Testis (tissue), 3 donors: ENCODE measurements around the gene TBC1D5. TPM values are rescaled to one million over a fixed set of nuclear protein-coding genes. Genes with fewer than 3 reads are reported as not detected.

Experiments used
- DNase-seq: peaks from one replicate; pipeline ENCODE4 v3.0.0-alpha.2; 2019
- H3K27ac ChIP-seq, 2 donors: fragments of 200-600 bp; sonication (generic); one replicate each; pipeline ENCODE4 v1.5.1; 2019
- H3K27me3 ChIP-seq: fragments of 200-600 bp; sonication (generic); one replicate; pipeline ENCODE4 v1.5.1; 2019
- H3K36me3 ChIP-seq: fragments of 200-600 bp; sonication (generic); one replicate; pipeline ENCODE4 v1.5.1; 2017; ENCODE audit warnings: low read depth; ENCODE audit errors: missing control alignments
- H3K4me1 ChIP-seq: fragments of 200-600 bp; sonication (generic); one replicate; pipeline ENCODE4 v1.5.1; 2019
- H3K4me3 ChIP-seq, 2 donors: fragments of 200-600 bp; sonication (generic); one replicate each; pipeline ENCODE4 v1.5.1; 2017 to 2019
- H3K9me3 ChIP-seq: fragments of 200-600 bp; sonication (generic); one replicate; pipeline ENCODE4 v1.5.1; 2017
- CTCF ChIP-seq, 3 experiments: fragments of 450-650 bp in 2 of 3; fragments of 200-600 bp in 1 of 3; sonication (generic) in 1 of 3; IDR thresholded peaks; one replicate each; pipeline ENCODE4 v1.5.1; 2016 to 2019; ENCODE audit warnings: antibody characterized with exemption in 3 of 3, mild to moderate bottlenecking in 2 of 3, moderate library complexity in 1 of 3
- POLR2A ChIP-seq: fragments of 450-650 bp; IDR thresholded peaks from one replicate; pipeline ENCODE4 v1.6.1; 2017; ENCODE audit warnings: antibody characterized with exemption, mild to moderate bottlenecking, moderate library complexity
- WGBS, 2 donors: methylation state at CpG; one replicate each; pipeline ENCODE4 v1.1.5; 2018; 5-methylcytosine and 5-hydroxymethylcytosine counted together
- intact Hi-C: fragments of 100-400 bp; cut with DNase I; formaldehyde crosslinking; loops from one replicate; pipeline ENCODE4 v1.15.1; 2023; ENCODE audit warnings: low total_unique reads
- polyA plus RNA-seq: library from polyadenylated mRNA; stranded (reverse); fragments of 350-450 nt; fragmentation: Illumina TruSeq; extraction: RNeasy Lipid Tissue Mini Kit (QIAGEN cat#74804); gene quantifications from one replicate; pipeline ENCODE4 v1.2.3, GENCODE V29; 2014; ENCODE audit warnings: low read depth, low replicate concordance; ENCODE audit not compliant: insufficient read depth
- total RNA-seq, 2 donors: library from RNA; depleted of rRNA; stranded (reverse); fragments of >200 nt; gene quantifications; one replicate each; pipeline ENCODE4 v1.2.3, GENCODE V29; 2016

The TBC1D5 gene
- total and polyA plus RNA-seq, 3 donors from 2014 or later, result 47.8 to 98.1 (median 95.4) TPM

GRCh38 chr3:17307887-17308286 is 434.5 kb downstream of the TBC1D5 start:
- Histone ChIP-seq H3K4me1 (no peaks in the 10 kb centered on the region), H3K9me3 (no peaks in the 10 kb centered on the region), H3K27ac (no peak overlapping the region), H3K4me3 (no peak overlapping the region), H3K36me3 (no peaks in the 10 kb centered on the region), H3K27me3 (no peaks in the 10 kb centered on the region)
- intact Hi-C loops, result no loop called here
- WGBS, 2 donors, result 90 to 97% methylated on average over 5 of the region's 5 CpGs
- TF ChIP-seq POLR2A (no peak), CTCF (IDR thresholded peaks at IDR 0.05) (no peak)
- no peak for DNase-seq

GRCh38 chr3:17307482-17307881 is 434.9 kb downstream of the TBC1D5 start:
- Histone ChIP-seq H3K9me3 (no peaks in the 10 kb centered on the region), H3K4me3 (no peak overlapping the region), H3K4me1 (no peaks in the 10 kb centered on the region), H3K27ac (no peak overlapping the region), H3K36me3 (no peaks in the 10 kb centered on the region), H3K27me3 (no peaks in the 10 kb centered on the region)
- DNase-seq, result no peak
- intact Hi-C loops, result no loop called here
- 83 to 93% methylated on average over 1 of the region's 1 CpG for WGBS, 2 donors
- TF ChIP-seq POLR2A (no peak), CTCF (IDR thresholded peaks at IDR 0.05) (no peak)

GRCh38 chr3:17304969-17305368 is 437.5 kb downstream of the TBC1D5 start:
- intact Hi-C loops, result no loop called here
- Histone ChIP-seq H3K27ac (no peak overlapping the region), H3K9me3 (no peaks in the 10 kb centered on the region), H3K4me3 (no peak overlapping the region), H3K36me3 (no peaks in the 10 kb centered on the region), H3K4me1 (peaks cover 8% of the 10 kb centered on the region), H3K27me3 (no peaks in the 10 kb centered on the region)
- WGBS, 2 donors, result 0 to 55% methylated on average over 1 of the region's 1 CpG
- TF ChIP-seq CTCF (IDR thresholded peaks at IDR 0.05) (no peak), POLR2A (no peak)
- DNase-seq, result no peak

- no peak for DNase-seq
- TF ChIP-seq CTCF (IDR thresholded peaks at IDR 0.05), result no peak
- TF ChIP-seq POLR2A, result no peak
- intact Hi-C loops, result no loop called here
- Histone ChIP-seq H3K4me3 (no peak overlapping the region), H3K27ac (no peak overlapping the region), H3K27me3 (no peaks in the 10 kb centered on the region), H3K9me3 (no peaks in the 10 kb centered on the region), H3K36me3 (no peaks in the 10 kb centered on the region), H3K4me1 (peaks cover 8% of the 10 kb centered on the region)
These were observed 439.7 kb downstream of the TBC1D5 start for GRCh38 chr3:17302774-17303173.

- DNase-seq, result no peak
- intact Hi-C loops, result no loop called here
- no peaks in the 10 kb centered on the region for H3K9me3 ChIP-seq
- H3K27ac ChIP-seq, result no peak overlapping the region
- TF ChIP-seq CTCF (IDR thresholded peaks at IDR 0.05) (no peak), POLR2A (no peak)
- WGBS, 2 donors, result 66 to 73% methylated on average over 2 of the region's 2 CpGs
- no peaks in the 10 kb centered on the region for H3K27me3 ChIP-seq
- no peak overlapping the region for H3K4me3 ChIP-seq
- H3K4me1 ChIP-seq, result peaks cover 8% of the 10 kb centered on the region
- H3K36me3 ChIP-seq, result no peaks in the 10 kb centered on the region
These were observed 440.3 kb downstream of the TBC1D5 start for GRCh38 chr3:17302170-17302569.
